Mucosa of descending colon (tissue), 3 donors: ENCODE data around the gene PKNOX2. TPM values are rescaled to one million over a fixed set of nuclear protein-coding genes. Genes with fewer than 3 reads are reported as not detected.

ENCODE experiments used
- ATAC-seq: fragments of 200-7000 bp; cut with Tn5 transposase; one replicate; pipeline ENCODE4 v1.9.1; 2020; ENCODE audit warnings: mild to moderate bottlenecking, moderate library complexity
- DNase-seq, 3 donors: peaks; one replicate each; pipeline ENCODE4 v3.0.0-alpha.2; 2020
- H3K36me3 ChIP-seq: fragments of 200-600 bp; one replicate; pipeline ENCODE4 v1.8.0; 2021; ENCODE audit warnings: low read depth, mild to moderate bottlenecking
- H3K4me1 ChIP-seq: fragments of 200-600 bp; one replicate; pipeline ENCODE4 v1.8.0; 2021; ENCODE audit warnings: low read depth, mild to moderate bottlenecking
- H3K4me3 ChIP-seq: fragments of 200-600 bp; one replicate; pipeline ENCODE4 v1.8.0; 2021; ENCODE audit warnings: mild to moderate bottlenecking
- H3K9me3 ChIP-seq: fragments of 200-600 bp; one replicate; pipeline ENCODE4 v1.8.0; 2021; ENCODE audit warnings: mild to moderate bottlenecking
- intact Hi-C, 2 donors: fragments of 100-400 bp; cut with DNase I in 1 of 2; cut with micrococcal nuclease in 1 of 2; formaldehyde crosslinking; loops; one replicate each; pipeline versions ENCODE4 v1.11.0 to v1.11.1; 2022; cut with DNase I, micrococcal nuclease
- total RNA-seq, 3 donors: library from RNA; stranded (reverse); fragmentation: NEBNext Ultra II Directional in 2 of 3; extraction: Animal tissue kit (Norgen Biotek cat#: 25700) in 2 of 3; gene quantifications; one replicate each; pipeline versions ENCODE4 v1.2.1 to v1.2.4, GENCODE V29; 2021 to 2023
- TF ChIP-seq, protein P1 (sequence below): fragments of 200-600 bp; IDR thresholded peaks from one replicate; pipeline ENCODE4 v1.8.0; 2022; ENCODE audit warnings: antibody characterized with exemption, mild to moderate bottlenecking
- donor health status: DM: no; HTN: no; CAD: no; lungs with moderate emphysema.
- donor health status: DM: no; HTN: no; CAD: no.
- donor health status: DM: no; HTN: yes; CAD: no.

The PKNOX2 gene
- total RNA-seq, 3 donors from 2014 or later, result 1.5 to 4.0 (median 1.9) TPM

DNA sequence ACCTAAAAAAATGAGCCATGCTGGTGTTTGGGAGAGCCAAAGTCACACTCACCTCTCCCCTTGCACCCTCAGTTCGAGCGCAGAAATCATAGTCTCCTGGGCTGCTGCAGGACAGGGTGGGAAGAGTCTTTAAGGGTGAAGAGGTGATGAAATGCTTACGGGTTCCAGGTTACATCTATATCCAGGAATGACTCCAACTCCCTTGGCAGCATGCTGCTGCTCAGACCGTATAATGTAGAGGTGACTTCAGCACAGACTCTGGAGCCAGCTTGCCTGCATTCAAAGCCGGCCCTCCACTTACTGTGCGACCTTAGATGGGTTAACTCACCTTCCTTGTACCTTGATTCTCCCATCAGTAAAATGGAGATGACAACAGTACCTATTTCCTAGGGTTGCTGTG, 17.3 kb upstream of the PKNOX2 start:
- TF ChIP-seq, protein P1, sequence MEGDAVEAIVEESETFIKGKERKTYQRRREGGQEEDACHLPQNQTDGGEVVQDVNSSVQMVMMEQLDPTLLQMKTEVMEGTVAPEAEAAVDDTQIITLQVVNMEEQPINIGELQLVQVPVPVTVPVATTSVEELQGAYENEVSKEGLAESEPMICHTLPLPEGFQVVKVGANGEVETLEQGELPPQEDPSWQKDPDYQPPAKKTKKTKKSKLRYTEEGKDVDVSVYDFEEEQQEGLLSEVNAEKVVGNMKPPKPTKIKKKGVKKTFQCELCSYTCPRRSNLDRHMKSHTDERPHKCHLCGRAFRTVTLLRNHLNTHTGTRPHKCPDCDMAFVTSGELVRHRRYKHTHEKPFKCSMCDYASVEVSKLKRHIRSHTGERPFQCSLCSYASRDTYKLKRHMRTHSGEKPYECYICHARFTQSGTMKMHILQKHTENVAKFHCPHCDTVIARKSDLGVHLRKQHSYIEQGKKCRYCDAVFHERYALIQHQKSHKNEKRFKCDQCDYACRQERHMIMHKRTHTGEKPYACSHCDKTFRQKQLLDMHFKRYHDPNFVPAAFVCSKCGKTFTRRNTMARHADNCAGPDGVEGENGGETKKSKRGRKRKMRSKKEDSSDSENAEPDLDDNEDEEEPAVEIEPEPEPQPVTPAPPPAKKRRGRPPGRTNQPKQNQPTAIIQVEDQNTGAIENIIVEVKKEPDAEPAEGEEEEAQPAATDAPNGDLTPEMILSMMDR, result no peak
- H3K4me3 ChIP-seq, result no peak overlapping the region
- H3K9me3 ChIP-seq, result no peaks in the 10 kb centered on the region
- ATAC-seq (no peak), DNase-seq (no peak)
- no peaks in the 10 kb centered on the region for H3K36me3 ChIP-seq
- H3K4me1 ChIP-seq, result no peaks in the 10 kb centered on the region
- intact Hi-C loops, result loop anchor here in 1 of 2 donors (10.0 kb wide), 1 partner anchor 182 kb away; no protein-coding TSS in a partner anchor

DNA sequence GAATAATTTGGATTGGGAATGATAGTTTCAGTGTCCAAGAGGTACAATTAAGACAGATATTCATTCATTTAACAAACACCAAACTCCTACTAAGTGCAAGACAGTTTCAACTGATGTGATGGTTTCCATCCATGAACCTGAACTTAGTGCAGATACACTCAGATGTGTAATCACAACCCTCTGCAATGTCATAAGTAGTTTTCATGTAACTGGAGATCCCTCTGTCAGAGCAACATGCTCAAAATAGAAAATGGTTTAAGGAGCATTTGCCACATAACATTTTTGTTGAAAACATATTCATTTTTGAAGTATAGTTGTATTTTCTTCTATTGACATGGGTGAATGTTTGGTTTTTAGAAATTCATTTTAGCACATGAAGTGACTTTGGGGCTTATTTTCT, 16.5 kb upstream of the PKNOX2 start:
- H3K4me1 ChIP-seq, result no peaks in the 10 kb centered on the region
- no peaks in the 10 kb centered on the region for H3K36me3 ChIP-seq
- no peak for DNase-seq
- H3K9me3 ChIP-seq, result no peaks in the 10 kb centered on the region
- TF ChIP-seq, protein P1, result no peak
- ATAC-seq, result no peak
- intact Hi-C loops, result loop anchor here in 1 of 2 donors (10.0 kb wide), 1 partner anchor 183 kb away; no protein-coding TSS in a partner anchor
- H3K4me3 ChIP-seq, result no peak overlapping the region

DNA sequence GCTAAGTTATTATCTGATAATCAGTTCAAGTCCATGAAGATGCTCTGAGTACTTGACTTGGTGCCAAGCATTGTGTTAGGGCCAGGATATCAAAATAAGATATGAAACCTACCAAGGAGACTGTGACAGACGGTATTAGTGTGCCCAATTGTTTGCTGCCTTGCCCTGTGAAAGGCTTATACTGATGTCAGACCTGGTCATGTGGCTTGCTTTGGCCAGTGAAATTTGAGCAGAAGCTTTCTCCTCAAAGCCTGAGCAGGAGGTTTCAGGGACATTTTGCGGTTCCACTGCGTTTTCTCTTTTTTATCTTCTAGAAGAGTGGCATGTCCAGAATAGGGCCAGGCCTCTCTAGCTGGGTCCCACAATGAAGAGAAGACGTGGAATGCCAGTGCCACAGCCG, 15.8 kb upstream of the PKNOX2 start:
- intact Hi-C loops, result loop anchor here in 1 of 2 donors (10.0 kb wide), 1 partner anchor 184 kb away; no protein-coding TSS in a partner anchor
- ATAC-seq, result no peak

DNA sequence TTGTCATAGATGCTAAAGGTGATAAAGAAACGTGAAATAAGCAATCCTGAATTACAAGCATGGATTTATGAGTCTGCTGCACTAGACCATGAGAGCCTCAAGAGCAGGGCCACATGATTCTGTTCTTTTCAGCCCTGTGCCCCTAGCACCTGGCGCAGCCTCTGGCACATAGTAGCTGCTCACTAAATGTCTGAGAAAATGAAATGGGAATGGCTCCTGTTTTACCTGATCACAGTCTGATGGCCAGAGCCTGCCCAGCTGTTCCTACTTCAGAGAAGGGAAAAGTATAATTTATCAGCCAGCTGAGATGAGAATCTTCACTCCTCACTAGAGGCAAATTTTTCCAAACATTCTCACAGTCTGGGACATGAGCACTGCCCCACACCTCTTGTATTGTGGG, 10.7 kb upstream of the PKNOX2 start:
- intact Hi-C loops, result no loop called here
- Histone ChIP-seq H3K4me3 (no peak overlapping the region), H3K9me3 (no peaks in the 10 kb centered on the region), H3K4me1 (no peaks in the 10 kb centered on the region), H3K36me3 (no peaks in the 10 kb centered on the region)
- ATAC-seq, result no peak
- no peak for DNase-seq
- TF ChIP-seq, protein P1, result no peak

More for the DNA sequence above, 15.8 kb upstream of the PKNOX2 start:
- Histone ChIP-seq H3K4me3 (no peak overlapping the region), H3K4me1 (no peaks in the 10 kb centered on the region), H3K36me3 (no peaks in the 10 kb centered on the region), H3K9me3 (no peaks in the 10 kb centered on the region)
- no peak for DNase-seq
- TF ChIP-seq, protein P1, result no peak

DNA sequence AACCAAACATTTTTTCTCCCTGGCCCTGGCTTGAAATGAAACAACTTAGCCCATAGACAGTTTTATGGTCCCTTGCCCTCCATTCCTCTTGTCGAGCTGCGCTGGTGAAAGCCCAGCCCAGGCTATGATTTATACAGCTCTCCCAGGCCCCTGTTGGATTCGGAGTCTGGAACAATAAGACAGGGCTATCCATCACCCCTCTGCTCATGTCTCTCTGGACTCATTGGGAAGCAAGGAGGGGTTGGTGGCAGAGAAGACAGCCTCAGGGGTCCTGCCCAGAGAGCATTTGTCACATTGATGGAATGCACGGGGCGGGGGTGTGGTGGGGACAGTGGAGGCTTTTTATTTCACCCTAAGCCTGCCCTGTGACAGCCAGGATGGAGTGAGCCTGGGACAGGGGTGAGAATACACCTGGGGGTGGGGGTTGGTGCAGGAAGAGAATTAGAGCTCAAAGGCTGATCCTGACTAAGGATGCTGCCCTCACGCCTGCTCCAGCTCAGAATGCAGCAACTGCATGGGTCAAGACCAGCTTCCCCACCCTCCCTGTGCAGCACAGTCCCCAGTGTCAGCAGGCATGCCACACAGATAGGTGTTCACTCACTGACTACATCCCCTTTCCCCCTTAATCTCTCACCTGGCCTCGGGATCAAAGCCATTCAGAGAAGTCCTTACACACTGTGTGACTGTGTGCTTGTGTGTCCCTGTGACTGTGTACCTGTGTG, 10.0 kb upstream of the PKNOX2 start:
- intact Hi-C loops, result no loop called here
- Histone ChIP-seq H3K4me3 (no peak overlapping the region), H3K4me1 (no peaks in the 10 kb centered on the region), H3K9me3 (no peaks in the 10 kb centered on the region), H3K36me3 (no peaks in the 10 kb centered on the region)
- DNase-seq (no peak), ATAC-seq (no peak)
- TF ChIP-seq, protein P1, result no peak
